SH-SY5Y (cell line): ENCODE data around the gene CEPT1.

Experiments used
- GATA2 ChIP-seq: IDR thresholded peaks from 2 replicates; pipeline ENCODE4 v1.6.1; 2011; ENCODE audit warnings: mild to moderate bottlenecking, low read depth, low read length
- GATA3 ChIP-seq: IDR thresholded peaks from 2 replicates; pipeline ENCODE4 v1.6.1; 2011; ENCODE audit warnings: low read depth, mild to moderate bottlenecking, low read length, moderate library complexity

CEPT1 gene

DNA sequence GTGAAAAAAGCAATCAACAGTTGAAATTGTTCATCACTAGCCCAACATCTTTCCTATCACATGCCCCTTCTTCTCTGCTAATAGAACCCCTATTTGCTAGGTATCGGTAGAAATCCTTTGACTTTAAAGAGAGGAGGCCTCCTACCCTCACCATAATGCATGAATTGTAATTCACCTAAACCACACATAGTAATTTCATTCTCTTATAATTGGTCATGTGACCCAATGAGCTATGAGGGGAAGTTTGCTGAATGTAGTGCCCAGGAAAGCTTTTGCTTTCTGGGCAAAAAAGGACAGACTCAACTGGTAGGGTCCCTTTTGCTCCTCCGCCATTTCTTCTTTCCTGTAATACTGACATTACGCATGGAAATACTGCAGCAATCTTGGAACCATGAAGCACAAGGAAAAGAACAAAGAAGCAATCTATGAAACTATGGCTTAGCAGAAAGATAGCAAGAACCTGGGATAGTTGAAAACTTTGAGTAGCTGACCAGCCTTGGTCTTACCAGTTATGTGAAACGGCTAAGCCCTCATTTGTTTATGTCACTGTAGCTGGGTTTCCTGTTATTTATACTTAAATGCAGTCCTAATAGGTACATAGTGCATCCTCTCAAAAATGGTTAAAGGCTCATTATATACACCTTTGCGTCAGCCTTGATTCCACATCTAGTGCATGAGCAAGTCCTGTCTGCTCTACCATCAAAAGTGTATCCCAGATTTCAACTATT, 77.3 kb downstream of the CEPT1 start:
- TF ChIP-seq GATA2 (no peak), GATA3 (no peak)

DNA sequence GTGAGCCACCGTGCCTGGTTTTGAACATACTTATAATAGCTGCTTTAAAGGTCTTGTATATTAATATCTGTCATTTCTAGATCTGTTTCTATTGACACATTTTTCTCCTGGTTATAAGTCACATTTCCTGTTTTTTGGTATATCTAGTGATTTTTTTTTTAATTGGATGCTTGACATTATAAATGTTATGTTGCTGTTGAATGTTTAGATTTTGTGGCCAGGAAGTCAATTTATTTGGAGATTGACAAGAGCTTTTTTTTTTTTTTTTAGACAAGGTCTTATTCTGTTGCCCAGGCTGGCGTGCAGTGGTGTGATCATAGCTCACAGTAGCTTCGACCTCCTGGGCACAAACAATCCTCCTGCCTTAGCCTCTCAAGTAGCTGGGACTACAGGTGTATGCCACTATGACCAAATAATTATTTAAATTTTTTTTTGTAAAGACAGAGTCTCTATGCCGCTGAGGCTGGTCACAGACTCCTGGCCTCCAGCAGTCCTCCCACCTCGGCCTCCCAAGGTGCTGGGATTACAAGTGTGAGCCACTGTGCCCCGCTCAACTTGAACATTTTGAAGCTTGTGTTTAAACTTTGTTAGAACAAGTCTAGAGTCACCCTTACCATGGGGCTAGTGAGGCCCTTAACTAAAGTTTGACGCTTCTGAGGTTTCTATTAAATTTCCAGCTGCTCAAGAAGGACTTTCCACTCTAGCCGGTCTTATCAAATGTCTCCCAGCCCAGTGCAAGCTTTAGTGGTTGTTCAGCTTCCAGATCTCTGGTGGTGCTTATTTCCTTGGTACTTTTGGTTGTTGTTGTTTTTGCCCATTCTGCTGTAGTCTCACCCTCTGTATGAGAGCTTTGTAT, 78.9 kb downstream of the CEPT1 start:
- TF ChIP-seq GATA3 (no peak), GATA2 (no peak)

DNA sequence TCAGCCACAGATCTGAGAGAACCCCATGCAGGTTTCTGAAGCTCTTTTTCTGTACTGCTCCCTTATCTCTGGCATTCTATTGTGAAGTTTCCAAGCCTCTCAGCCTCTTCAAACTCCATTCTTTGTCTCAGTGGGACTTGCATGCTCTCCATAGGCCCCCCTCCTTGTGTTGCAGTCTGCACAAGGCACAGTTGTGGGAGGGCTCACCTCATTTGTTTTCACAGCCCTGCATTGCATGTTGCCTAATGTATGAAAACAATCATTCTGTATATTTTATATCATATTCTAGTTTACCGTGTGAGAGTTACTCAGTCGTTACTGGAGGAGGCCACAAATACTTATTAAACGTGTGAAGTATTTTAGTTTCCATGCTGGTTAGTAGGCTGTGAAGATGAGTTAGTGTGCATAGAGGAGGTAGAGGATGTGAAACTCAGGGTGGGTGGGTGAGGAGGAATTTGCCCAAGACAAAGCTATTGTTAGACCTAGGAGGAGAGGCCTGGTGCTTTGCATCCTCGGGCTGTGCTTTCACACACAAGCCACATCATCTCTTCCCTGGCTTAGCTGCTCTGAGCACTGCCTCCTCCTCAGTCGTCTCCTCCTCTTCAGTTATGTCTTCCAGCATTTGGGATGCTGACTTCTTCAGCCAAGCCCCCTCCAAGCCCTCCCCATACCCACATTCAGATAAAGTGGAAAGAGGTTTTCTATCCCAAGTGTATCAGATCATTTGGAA, 79.7 kb downstream of the CEPT1 start:
- TF ChIP-seq GATA2: no peak
- TF ChIP-seq GATA3: no peak

DNA sequence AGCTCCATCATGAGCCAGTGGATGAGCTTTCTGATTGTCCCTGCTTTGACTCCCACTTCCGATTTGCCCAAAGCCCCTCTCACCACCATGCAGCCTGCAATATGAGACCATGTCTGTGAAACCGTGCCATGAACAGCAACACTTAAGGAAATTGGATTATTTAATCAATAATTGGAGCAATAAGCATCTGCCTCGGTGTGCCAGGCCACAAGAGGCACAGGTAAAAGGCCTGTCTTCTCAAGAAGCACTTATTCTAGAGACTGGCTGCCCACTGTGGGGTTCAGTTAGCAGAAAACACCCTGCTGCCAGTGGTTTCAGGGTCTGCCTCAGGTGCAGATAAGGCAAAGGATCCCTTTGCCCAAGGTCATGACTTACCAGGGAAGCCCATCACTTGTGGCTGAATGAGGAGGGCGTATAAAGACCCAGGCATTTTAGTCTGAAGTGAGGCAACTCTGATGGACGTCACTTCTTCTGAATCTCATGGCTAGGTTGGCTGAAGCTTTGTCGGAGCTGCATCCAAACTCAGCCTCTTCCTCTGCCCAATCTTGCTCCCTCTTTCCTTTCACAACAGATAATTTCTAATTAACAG, 80.4 kb downstream of the CEPT1 start:
- no peak for TF ChIP-seq GATA2
- no peak for TF ChIP-seq GATA3

DNA sequence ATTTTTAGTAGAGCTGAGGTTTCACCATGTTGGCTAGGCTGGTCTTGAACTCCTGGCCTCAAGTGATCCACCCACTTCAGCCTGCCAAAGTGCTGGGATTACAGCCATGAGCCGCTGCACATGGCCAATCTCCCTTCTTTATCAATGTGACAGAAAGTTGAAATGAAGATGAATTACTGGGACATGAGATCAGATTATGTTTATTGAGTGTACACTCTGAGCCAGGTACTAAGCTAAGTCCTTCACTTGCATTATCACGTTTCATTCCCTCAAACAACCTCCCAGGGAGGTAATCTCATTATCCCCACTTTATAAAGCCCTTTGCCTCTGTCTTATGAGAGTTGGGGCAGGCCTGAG, 81.2 kb downstream of the CEPT1 start:
- TF ChIP-seq GATA3: no peak
- no peak for TF ChIP-seq GATA2

DNA sequence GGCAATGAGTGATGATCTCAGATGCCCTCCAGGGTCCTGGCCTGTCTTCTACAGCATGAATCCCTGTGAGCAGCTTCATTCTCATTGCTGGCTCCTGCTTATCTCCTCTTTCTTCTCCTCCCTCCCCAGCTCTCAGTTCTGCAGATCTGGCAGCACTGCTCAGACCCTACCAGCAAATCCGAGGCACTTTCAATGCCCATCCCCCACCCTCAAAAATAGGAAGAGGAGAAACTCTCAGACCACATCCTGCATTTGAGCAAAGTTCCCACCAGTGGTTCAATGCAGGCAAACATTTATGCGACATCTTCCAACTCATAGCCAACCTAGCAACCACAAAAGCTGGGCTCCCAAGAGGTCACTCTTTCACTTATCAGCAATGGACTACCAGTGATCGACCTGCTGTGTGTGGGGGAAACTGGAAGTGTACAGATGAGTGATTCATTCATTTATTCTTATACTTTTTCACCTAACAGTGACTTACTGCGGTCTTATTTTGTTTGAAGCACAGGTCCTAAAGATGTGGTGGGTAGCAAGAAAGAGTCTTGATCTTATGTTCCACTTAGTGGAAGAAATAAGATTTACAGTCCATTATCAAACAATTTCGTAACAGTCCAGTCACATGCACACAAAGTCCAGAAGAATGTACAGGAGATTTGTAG, 81.7 kb downstream of the CEPT1 start:
- no peak for TF ChIP-seq GATA3
- no peak for TF ChIP-seq GATA2

DNA sequence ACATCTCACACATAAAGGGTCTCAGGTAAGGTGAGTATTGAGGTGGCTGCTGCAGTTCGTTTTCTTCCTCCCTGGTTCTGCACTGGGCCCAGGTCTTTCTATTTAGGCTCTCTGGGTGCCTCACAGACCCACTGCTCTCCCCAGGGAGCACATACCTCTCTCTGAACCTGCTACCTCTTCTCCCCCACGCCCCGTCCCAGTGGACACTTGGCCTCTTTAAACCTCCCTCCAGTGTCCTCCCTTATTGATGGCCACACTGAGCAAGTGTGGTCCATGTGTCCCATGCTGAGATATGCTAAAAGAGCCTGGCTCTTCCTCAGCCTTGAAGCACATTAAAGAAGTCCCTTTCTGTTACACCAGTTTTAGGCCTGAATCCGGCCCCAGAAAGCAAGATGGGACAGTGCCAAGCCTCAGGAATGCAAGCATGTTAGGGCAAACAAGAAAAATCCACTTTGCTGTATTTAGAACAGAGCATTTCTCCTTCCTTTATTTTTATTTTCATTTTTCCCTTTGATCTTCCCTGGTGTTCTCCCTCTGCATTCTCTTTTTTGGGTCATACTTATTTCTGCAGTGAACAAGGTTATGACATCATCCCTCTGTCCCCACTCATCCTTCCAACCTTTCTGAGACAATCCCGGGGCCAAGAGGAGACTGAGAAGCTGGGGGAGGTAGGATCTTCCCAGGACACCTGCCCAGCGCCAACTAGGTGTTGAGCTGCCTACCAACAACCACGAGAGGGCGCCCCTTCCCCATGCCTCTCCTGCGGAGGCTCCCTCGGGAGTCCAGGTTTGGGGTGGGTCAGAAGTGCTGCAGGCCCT, 82.5 kb downstream of the CEPT1 start:
- no peak for TF ChIP-seq GATA2
- TF ChIP-seq GATA3: no peak

DNA sequence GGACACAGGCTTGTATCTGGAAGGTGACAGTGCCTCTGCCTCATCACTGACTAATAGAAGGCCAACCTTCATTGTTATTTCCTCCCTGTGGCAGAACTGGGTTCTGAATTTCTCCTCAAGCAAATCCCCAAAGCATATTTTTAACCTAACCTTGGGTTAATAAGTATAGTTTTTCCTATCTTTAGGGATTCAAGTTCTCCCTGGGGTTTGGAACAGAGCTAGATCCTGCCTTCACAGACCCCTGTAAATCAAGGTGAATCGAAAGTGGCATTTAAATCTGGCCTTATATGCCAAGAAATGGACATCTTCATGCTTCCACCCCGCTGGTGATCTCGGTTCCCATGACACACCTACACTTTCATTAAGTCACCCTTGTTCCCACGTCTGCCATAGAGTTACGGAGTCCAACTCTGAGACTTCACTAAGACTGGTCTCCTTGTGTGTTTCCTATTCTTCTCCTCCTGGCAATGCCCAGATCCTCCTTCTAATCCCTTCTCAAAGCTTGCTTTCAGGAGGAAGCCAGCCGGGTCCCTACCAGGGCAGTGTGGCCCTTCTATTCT, 83.2 kb downstream of the CEPT1 start:
- TF ChIP-seq GATA3 (no peak), GATA2 (no peak)

DNA sequence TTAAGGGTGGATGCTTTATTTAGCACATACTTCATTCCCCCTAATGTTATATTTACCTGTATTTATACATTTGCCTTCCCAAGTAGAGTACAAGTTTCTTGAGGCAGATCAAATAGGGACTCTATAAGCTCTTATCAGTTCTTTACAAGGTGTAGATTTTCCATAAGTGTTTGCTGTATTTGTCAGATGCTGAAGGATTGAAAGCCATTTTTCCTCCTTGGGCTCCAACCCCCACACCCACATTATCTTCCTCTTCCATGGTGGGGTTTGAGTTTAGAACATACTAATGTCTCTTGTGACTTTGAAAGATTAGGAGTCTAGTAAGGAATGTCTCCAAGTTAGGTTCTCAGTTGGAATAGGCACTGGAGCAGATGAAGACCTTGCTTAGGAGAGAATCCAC, 85.1 kb downstream of the CEPT1 start:
- no peak for TF ChIP-seq GATA2
- TF ChIP-seq GATA3: no peak

DNA sequence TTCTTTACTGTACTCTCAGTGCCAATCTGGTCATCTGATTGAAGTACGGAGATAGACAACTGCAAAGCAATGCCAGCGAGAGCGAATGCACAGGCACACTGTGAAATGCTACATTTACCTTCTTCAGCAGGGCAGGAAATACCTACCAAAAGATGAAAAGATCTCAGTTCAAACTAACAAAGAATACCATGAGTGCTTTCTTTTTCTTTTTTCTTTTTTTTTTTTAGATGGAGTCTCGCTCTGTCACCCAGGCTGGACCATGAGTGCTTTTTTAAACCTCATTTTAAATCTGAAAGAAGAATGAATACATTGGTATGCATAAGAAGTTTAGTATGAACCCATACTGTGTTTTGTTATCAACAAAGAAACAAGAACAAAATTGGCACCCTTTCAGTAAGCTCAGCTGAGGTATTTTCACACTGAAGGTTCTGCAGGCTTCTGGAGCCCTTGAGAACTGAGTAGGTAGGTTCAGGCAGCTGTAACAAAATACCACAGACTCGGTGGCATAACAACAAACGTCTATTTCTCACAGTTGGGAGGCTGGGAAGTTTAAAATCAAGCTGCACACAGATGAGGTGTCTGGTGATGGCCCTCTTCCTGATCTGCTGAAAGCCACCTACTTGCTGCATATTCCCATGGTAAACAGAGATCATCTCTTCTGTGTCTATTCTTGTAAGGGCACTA, 85.8 kb downstream of the CEPT1 start:
- TF ChIP-seq GATA2 (no peak), GATA3 (no peak)

DNA sequence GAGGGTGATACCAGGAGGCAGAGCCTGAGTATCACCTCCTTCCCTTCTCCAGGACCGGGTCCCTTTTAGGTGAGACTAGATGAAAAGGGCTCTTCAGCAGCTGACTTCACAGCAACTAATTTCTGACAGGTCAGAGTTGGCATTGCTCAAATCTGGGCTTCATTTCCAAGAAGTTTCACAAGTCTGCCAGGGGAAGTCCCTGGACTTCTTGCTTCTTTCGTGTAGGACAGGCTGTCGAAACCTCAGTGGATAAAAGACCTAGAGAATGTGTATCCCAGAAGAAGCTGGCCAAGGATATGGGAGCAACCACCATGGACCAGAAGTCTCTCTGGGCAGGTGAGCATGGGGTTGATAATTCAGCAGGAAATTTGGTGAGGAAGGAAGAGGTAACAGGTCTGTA, 87.4 kb downstream of the CEPT1 start, which contains the start of gene CHI3L2:
CHI3L2 (plus strand) TSS at position 280 of the 400 bp plus-strand sequence; CDS start at position 297, 17 bp downstream.
- TF ChIP-seq GATA3 (no peak), GATA2 (no peak)
